ENCODE data around the gene GFER. TPM values are rescaled to one million over a fixed set of nuclear protein-coding genes. Genes with fewer than 3 reads are reported as not detected.
A peak's percentile ranks its signal among the peaks of the same experiment; 100 is the strongest.

Gene GFER
- total RNA-seq, 1 donor from 2014 or later = 31.6 TPM

DNA sequence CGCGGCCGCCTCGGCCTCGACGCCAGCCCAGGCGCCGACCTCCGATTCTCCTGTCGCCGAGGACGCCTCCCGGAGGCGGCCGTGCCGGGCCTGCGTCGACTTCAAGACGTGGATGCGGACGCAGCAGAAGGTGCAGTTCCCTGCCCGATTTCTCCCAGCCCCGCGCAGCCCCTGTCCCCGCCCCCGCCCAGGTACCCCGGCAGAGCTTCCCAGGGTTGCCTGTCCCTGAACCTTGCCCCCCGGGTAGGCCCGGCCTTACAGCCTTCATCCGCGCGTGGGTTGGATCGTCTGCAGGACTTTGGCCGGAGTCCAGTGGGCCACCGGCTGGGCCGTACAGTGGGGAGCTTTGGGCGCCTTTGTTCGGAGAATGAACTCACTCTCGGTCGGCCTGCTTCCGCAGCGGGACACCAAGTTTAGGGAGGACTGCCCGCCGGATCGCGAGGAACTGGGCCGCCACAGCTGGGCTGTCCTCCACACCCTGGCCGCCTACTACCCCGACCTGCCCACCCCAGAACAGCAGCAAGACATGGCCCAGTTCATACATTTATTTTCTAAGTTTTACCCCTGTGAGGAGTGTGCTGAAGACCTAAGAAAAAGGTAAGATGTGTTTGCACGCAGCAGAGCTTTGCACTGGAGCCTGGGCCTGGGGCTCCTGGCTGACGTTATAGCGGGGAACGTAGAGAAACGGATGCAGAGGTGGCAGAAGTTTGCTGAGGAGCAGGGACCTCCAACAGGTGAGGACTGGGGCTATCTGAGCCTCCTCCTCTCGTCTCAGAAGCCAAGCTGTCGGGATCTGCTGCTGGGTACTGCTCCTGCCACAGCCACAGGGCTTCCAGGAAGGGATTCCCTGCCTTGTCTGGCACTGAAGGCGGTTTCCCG lies 593 bp downstream of the GFER start:
- CTCF ChIA-PET = interaction anchor here (0.8 to 1.2 kb wide), 2 partner anchors 19 to 156 kb away, joined by 3 to 6 read pairs; no protein-coding TSS in a partner anchor
- Mint-ChIP-seq H3K4me1 (peaks cover 30% of the 10 kb centered on the region), H3K27me3 (peaks cover 14% of the 10 kb centered on the region), H3K9me3 (no peaks in the 10 kb centered on the region), H3K4me3 (peak overlapping the region; percentile 76), H3K27ac (peak overlapping the region; percentile 35), H3K36me3 (ENCODE audit: low read depth) (peaks cover 16% of the 10 kb centered on the region)
- POLR2A ChIA-PET = interaction anchor here (0.6 to 21.9 kb wide), 9 partner anchors 7 to 658 kb away, joined by 3 to 351 read pairs (median 5); partner anchors contain the start of genes NDUFB10, RNF151, RPS2 and TBL3
- DNase-seq (no peak), ATAC-seq (ENCODE audit: low read depth) (peak; percentile 10)
- TF ChIP-seq, protein P1, sequence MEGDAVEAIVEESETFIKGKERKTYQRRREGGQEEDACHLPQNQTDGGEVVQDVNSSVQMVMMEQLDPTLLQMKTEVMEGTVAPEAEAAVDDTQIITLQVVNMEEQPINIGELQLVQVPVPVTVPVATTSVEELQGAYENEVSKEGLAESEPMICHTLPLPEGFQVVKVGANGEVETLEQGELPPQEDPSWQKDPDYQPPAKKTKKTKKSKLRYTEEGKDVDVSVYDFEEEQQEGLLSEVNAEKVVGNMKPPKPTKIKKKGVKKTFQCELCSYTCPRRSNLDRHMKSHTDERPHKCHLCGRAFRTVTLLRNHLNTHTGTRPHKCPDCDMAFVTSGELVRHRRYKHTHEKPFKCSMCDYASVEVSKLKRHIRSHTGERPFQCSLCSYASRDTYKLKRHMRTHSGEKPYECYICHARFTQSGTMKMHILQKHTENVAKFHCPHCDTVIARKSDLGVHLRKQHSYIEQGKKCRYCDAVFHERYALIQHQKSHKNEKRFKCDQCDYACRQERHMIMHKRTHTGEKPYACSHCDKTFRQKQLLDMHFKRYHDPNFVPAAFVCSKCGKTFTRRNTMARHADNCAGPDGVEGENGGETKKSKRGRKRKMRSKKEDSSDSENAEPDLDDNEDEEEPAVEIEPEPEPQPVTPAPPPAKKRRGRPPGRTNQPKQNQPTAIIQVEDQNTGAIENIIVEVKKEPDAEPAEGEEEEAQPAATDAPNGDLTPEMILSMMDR (IDR thresholded peaks at IDR 0.05) = no peak
- intact Hi-C loops (cut with micrococcal nuclease) = loop anchor here (1.0 kb wide), 3 partner anchors 8 to 20 kb away; partner anchors contain the start of gene RPS2

DNA sequence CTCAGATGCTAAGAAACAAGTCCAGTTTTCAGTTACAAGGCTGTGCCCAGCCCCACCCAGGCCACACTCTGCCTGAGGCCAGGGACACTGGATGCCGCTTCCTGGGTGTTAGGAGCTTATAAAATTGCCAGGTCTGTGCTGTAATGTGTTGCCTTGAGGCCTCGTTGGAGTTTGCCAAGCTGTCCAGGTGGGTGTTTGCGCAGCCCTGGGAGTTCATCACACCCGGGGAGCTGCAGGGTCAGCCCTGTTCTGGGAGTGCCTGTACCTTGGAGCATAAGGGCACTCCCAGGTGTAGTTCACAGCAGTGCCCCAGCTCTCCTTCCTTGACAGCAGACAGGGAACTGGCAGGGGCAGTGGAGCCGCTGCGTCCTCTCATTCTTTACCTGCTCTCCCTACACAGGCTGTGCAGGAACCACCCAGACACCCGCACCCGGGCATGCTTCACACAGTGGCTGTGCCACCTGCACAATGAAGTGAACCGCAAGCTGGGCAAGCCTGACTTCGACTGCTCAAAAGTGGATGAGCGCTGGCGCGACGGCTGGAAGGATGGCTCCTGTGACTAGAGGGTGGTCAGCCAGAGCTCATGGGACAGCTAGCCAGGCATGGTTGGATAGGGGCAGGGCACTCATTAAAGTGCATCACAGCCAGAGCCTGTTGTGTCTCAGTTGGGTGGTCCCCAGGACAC lies 1.6 kb downstream of the GFER start:
- ChIA-PET CTCF (interaction anchor here (0.7 kb wide), 1 partner anchor 22 kb away, joined by 3 read pairs; no protein-coding TSS in a partner anchor), POLR2A (interaction anchor here (0.6 to 21.9 kb wide), 5 partner anchors 14 to 56 kb away, joined by 3 to 351 read pairs (median 5); partner anchors contain the start of genes NDUFB10, RNF151, RPS2 and TBL3)
- Mint-ChIP-seq H3K36me3 (ENCODE audit: low read depth) (peaks cover 16% of the 10 kb centered on the region), H3K4me1 (peaks cover 30% of the 10 kb centered on the region), H3K27me3 (peaks cover 14% of the 10 kb centered on the region), H3K27ac (no peak overlapping the region), H3K4me3 (peak overlapping the region; percentile 76), H3K9me3 (no peaks in the 10 kb centered on the region)
- DNase-seq (no peak), ATAC-seq (ENCODE audit: low read depth) (no peak)
- intact Hi-C loops (cut with micrococcal nuclease) = no loop called here
- TF ChIP-seq, protein P1 (IDR thresholded peaks at IDR 0.05) = no peak

- TF ChIP-seq, protein P1 (IDR thresholded peaks at IDR 0.05) = no peak
- peaks cover 16% of the 10 kb centered on the region for H3K36me3 Mint-ChIP-seq (ENCODE audit: low read depth)
- ChIA-PET CTCF (interaction anchor here (1.9 kb wide), 1 partner anchor 17 kb away, joined by 4 read pairs; no protein-coding TSS in a partner anchor), POLR2A (interaction anchor here (0.6 to 21.9 kb wide), 3 partner anchors 22 to 1765 kb away, joined by 3 to 351 read pairs (median 4); partner anchors contain the start of genes NDUFB10, RNF151 and RPS2)
- H3K4me3 Mint-ChIP-seq = no peak overlapping the region
- intact Hi-C loops (cut with micrococcal nuclease) = no loop called here
- no peak overlapping the region for H3K27ac Mint-ChIP-seq
- no peak for ATAC-seq (ENCODE audit: low read depth)
- peaks cover 7% of the 10 kb centered on the region for H3K27me3 Mint-ChIP-seq
- H3K4me1 Mint-ChIP-seq = peaks cover 35% of the 10 kb centered on the region
- no peak for DNase-seq
- no peaks in the 10 kb centered on the region for H3K9me3 Mint-ChIP-seq
These were observed 3.2 kb downstream of the GFER start for GRCh38 chr16:1987198-1987597.

DNA sequence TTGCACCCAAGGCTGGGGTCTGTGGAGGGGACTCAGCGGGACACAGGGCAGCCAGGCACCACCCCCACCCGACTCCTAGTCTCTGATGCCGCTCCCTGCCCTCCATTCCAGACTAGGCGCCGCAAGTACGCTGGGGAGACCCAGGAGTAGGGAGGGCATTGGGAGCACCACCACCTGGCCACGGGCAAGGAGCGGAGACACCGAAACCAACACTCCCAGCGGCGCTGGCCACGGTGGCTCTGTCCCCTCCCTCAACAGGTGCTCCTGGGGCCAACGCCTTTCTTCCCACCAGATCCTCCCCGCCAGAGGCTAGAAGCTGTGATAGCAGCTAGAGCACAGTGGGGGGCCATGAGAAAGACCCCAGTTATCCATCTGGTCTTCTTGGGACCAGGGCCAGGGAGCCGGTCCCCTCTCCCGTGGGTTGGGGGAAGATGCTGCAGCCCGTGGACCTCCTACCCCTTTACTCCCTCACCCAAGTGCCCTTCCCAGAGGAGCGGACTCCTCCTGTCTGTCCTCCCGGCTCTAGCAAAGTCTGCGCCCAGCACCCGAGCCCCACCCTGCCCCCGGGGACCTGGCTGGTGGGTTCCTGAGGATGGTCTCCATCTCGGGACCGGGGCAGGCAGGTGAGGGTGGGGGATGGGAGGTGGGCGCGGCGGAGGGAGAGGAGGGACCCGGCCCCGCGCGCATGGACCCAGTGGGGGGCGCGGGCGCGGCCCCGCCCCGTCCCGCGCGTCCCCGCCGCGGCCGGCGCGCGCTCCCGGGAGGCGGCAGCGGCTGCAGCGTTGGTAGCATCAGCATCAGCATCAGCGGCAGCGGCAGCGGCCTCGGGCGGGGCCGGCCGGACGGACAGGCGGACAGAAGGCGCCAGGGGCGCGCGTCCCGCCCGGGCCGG lies 5.5 kb downstream of the GFER start, which contains the start of gene SYNGR3:
Gene SYNGR3, plus strand, starts transcription at position 762 of the 892 bp plus-strand sequence. CDS start 133 bp downstream, outside the sequence.
- ChIA-PET CTCF (interaction anchor here (1.9 kb wide), 1 partner anchor 14 kb away, joined by 4 read pairs; no protein-coding TSS in a partner anchor), POLR2A (interaction anchor here (0.7 to 21.9 kb wide), 8 partner anchors 8 to 226 kb away, joined by 3 to 351 read pairs (median 10); partner anchors contain the start of genes MLST8, NDUFB10, NOXO1 and PGP)
- Mint-ChIP-seq H3K4me3 (peak within 1 kb of the TSS; percentile 82), H3K27me3 (no peaks in the 10 kb centered on the region), H3K27ac (peak within 1 kb of the TSS; percentile 88), H3K9me3 (no peaks in the 10 kb centered on the region), H3K4me1 (peaks cover 38% of the 10 kb centered on the region), H3K36me3 (ENCODE audit: low read depth) (peaks cover 16% of the 10 kb centered on the region)
- TF ChIP-seq, protein P1 (IDR thresholded peaks at IDR 0.05) = no peak
- peak; percentile 38 for DNase-seq
- no peak for ATAC-seq (ENCODE audit: low read depth)
- intact Hi-C loops (cut with micrococcal nuclease) = loop anchor here (5.0 kb wide), 1 partner anchor 377 kb away; the partner anchor contains the start of genes CRAMP1 and IFT140
